Natural killer cell (primary cell): ENCODE results near the gene SLC35A2. TPM values are rescaled to one million over a fixed set of nuclear protein-coding genes. Genes with fewer than 3 reads are reported as not detected.

ENCODE experiments used
- ATAC-seq, 3 donors: fragments of 150-1000 bp in 2 of 3; fragments of 200-7000 bp in 1 of 3; cut with Tn5 transposase; 1 replicate in 1 of 3; 2 replicates in 2 of 3; pipeline ENCODE4 v1.10.0; 2021; ENCODE audit warnings: mild to moderate bottlenecking in 2 of 3, moderate library complexity in 2 of 3
- DNase-seq, 2 donors: peaks; one replicate each; pipeline versions ENCODE4 v3.0.0 to v3.0.0-alpha.2; 2013 to 2021; ENCODE audit warnings: mixed read lengths in 1 of 2
- H3K27ac ChIP-seq: one replicate; pipeline ENCODE4 v1.5.1; 2013; ENCODE audit warnings: mild to moderate bottlenecking, low read length
- H3K27me3 ChIP-seq: one replicate; pipeline ENCODE4 v1.6.1; 2013; ENCODE audit warnings: low read length; ENCODE audit not compliant: control insufficient read depth, insufficient read depth
- H3K36me3 ChIP-seq: one replicate; pipeline ENCODE4 v1.6.1; 2013; ENCODE audit warnings: low read length; ENCODE audit not compliant: control insufficient read depth, insufficient read depth
- H3K4me1 ChIP-seq: one replicate; pipeline ENCODE4 v1.6.1; 2013; ENCODE audit warnings: low read length; ENCODE audit not compliant: control insufficient read depth, insufficient read depth
- H3K4me3 ChIP-seq: one replicate; pipeline ENCODE4 v1.5.1; 2013; ENCODE audit warnings: low read length
- H3K9me3 ChIP-seq: one replicate; pipeline ENCODE4 v1.6.1; 2013; ENCODE audit warnings: low read length; ENCODE audit not compliant: control insufficient read depth, insufficient read depth
- H3K27ac Mint-ChIP-seq, 2 donors: one replicate each; pipeline ENCODE4 v1.8.0; 2022; ENCODE audit warnings: mild to moderate bottlenecking in 2 of 2, mixed read lengths in 2 of 2, moderate library complexity in 1 of 2
- H3K27me3 Mint-ChIP-seq, 2 donors: one replicate each; pipeline ENCODE4 v1.8.0; 2022; ENCODE audit warnings: low read depth in 2 of 2, mixed read lengths in 2 of 2
- H3K36me3 Mint-ChIP-seq: one replicate; pipeline ENCODE4 v1.8.0; 2022; ENCODE audit warnings: mixed read lengths
- H3K4me1 Mint-ChIP-seq, 2 donors: one replicate each; pipeline ENCODE4 v1.8.0; 2022; ENCODE audit warnings: mixed read lengths in 2 of 2
- H3K4me3 Mint-ChIP-seq: one replicate; pipeline ENCODE4 v1.8.0; 2022; ENCODE audit warnings: mild to moderate bottlenecking, moderate library complexity, mixed read lengths
- H3K9me3 Mint-ChIP-seq, 2 donors: one replicate each; pipeline ENCODE4 v1.8.0; 2022; ENCODE audit warnings: mixed read lengths in 2 of 2
- CTCF ChIP-seq: fragments of 200-600 bp; IDR thresholded peaks from one replicate; pipeline ENCODE4 v1.8.0; 2022; ENCODE audit warnings: antibody characterized with exemption
- WGBS: methylation state at CpG from one replicate; pipeline ENCODE4 v1.1.7; 2013; ENCODE audit warnings: missing lambda C conversion rate; ENCODE audit not compliant: insufficient coverage; 5-methylcytosine and 5-hydroxymethylcytosine counted together
- intact Hi-C: fragments of 100-400 bp; cut with micrococcal nuclease; formaldehyde crosslinking; loops from one replicate; pipeline ENCODE4 v1.14.2; 2022
- total RNA-seq, 4 donors: library from RNA; stranded (reverse); fragments of 120-200 nt in 1 of 4; gene quantifications; one replicate each; pipeline versions ENCODE4 v1.2.3 to v1.2.4, GENCODE V29; 2013 to 2022

Gene SLC35A2
- total RNA-seq, 3 donors from 2014 or later (not counting 1 experiment from before 2014, with no cell fraction given), result 16.5 to 30.1 (median 18.3) TPM

GRCh38 chrX:48892896-48893295 lies 18.6 kb downstream of the SLC35A2 start:
- ATAC-seq (no peak), DNase-seq (no peak)
- peaks cover 25% of the 10 kb centered on the region for H3K4me1 ChIP-seq
- no peak overlapping the region for H3K27ac ChIP-seq
- Mint-ChIP-seq H3K4me1 (peaks cover 6 to 28% of the 10 kb centered on the region in 2 donors), H3K4me3 (no peak overlapping the region), H3K27ac (no peak overlapping the region), H3K36me3 (no peaks in the 10 kb centered on the region), H3K27me3 (no peaks in the 10 kb centered on the region), H3K9me3 (no peaks in the 10 kb centered on the region)
- H3K4me3 ChIP-seq, result no peak overlapping the region
- 92% methylated on average over 2 of the region's 4 CpGs for WGBS
- no peaks in the 10 kb centered on the region for H3K27me3 ChIP-seq
- H3K36me3 ChIP-seq, result peaks cover 10% of the 10 kb centered on the region
- intact Hi-C loops, result no loop called here
- no peaks in the 10 kb centered on the region for H3K9me3 ChIP-seq
- TF ChIP-seq CTCF, result no peak

- ATAC-seq, result peak; percentile 90 to 95 (median 91)
- Mint-ChIP-seq H3K27me3 (no peaks in the 10 kb centered on the region), H3K36me3 (no peaks in the 10 kb centered on the region), H3K4me3 (peak overlapping the region; percentile 78), H3K4me1 (peaks cover 6 to 18% of the 10 kb centered on the region in 2 donors), H3K9me3 (no peaks in the 10 kb centered on the region), H3K27ac (peak overlapping the region in 1 of 2 donors; percentile 58)
- TF ChIP-seq CTCF, result peak; percentile 60
- Histone ChIP-seq H3K4me1 (peaks cover 20% of the 10 kb centered on the region), H3K9me3 (no peaks in the 10 kb centered on the region), H3K27me3 (no peaks in the 10 kb centered on the region), H3K27ac (no peak overlapping the region), H3K4me3 (peak overlapping the region; percentile 60), H3K36me3 (peaks cover 10% of the 10 kb centered on the region)
- intact Hi-C loops, result no loop called here
- 2% methylated on average over 66 of the region's 68 CpGs for WGBS
- DNase-seq, result peak; percentile 66 to 86
These were observed 19.8 kb downstream of the SLC35A2 start for GRCh38 chrX:48891402-48892288.

- Mint-ChIP-seq H3K27me3 (no peaks in the 10 kb centered on the region), H3K4me1 (peaks cover 6 to 15% of the 10 kb centered on the region in 2 donors), H3K27ac (peak overlapping the region in 1 of 2 donors; percentile 58), H3K9me3 (no peaks in the 10 kb centered on the region), H3K36me3 (no peaks in the 10 kb centered on the region), H3K4me3 (peak overlapping the region; percentile 77)
- Histone ChIP-seq H3K27me3 (no peaks in the 10 kb centered on the region), H3K9me3 (no peaks in the 10 kb centered on the region), H3K27ac (no peak overlapping the region), H3K4me3 (peak overlapping the region; percentile 33), H3K4me1 (peaks cover 14% of the 10 kb centered on the region), H3K36me3 (peaks cover 10% of the 10 kb centered on the region)
- TF ChIP-seq CTCF, result no peak
- ATAC-seq (peak; percentile 15 to 55 (median 29)), DNase-seq (peak in 1 of 2 donors; percentile 52)
- WGBS, result under 1% methylated on average over 35 of the region's 35 CpGs
- intact Hi-C loops, result no loop called here
These were observed 20.5 kb downstream of the SLC35A2 start for GRCh38 chrX:48890934-48891401.
